Mesendoderm (in vitro differentiated cells): ENCODE data around the gene INPP5E.

Experiments used
- DNase-seq: peaks from one replicate; pipeline ENCODE4 v3.0.0; 2013
- H2AK5ac ChIP-seq: 2 replicates; pipeline ENCODE4 v1.6.1; 2013; ENCODE audit warnings: low read length, inconsistent platforms
- H2BK120ac ChIP-seq: 2 replicates; pipeline ENCODE4 v1.6.1; 2013; ENCODE audit warnings: low read depth, mild to moderate bottlenecking, low read length, moderate library complexity, mixed read lengths
- H2BK15ac ChIP-seq: replicated peaks from 2 replicates; pipeline ENCODE4 v1.6.1; 2013; ENCODE audit warnings: low read depth, mild to moderate bottlenecking, moderate library complexity
- H2BK5ac ChIP-seq: 2 replicates; pipeline ENCODE4 v1.6.1; 2013; ENCODE audit warnings: low read length, inconsistent platforms
- H3K18ac ChIP-seq: 2 replicates; pipeline ENCODE4 v1.6.1; 2013; ENCODE audit warnings: mild to moderate bottlenecking, low read length, mixed read lengths
- H3K23ac ChIP-seq: one replicate; pipeline ENCODE4 v1.6.1; 2013; ENCODE audit warnings: low read length
- H3K27ac ChIP-seq: 2 replicates; pipeline ENCODE4 v1.5.1; 2013; ENCODE audit warnings: low read depth, mild to moderate bottlenecking, inconsistent platforms, low read length, moderate library complexity
- H3K27me3 ChIP-seq: 2 replicates; pipeline ENCODE4 v1.6.1; 2013; ENCODE audit warnings: low read length, control low read depth, mild to moderate bottlenecking, inconsistent platforms; ENCODE audit not compliant: insufficient read depth, poor library complexity
- H3K36me3 ChIP-seq: 2 replicates; pipeline ENCODE4 v1.6.1; 2013; ENCODE audit warnings: low read length, inconsistent platforms; ENCODE audit not compliant: control insufficient read depth, insufficient read depth
- H3K4ac ChIP-seq: one replicate; pipeline ENCODE4 v1.6.1; 2013; ENCODE audit warnings: low read depth, mild to moderate bottlenecking, low read length, moderate library complexity
- H3K4me1 ChIP-seq: 2 replicates; pipeline ENCODE4 v1.6.1; 2013; ENCODE audit warnings: low read depth, low read length, inconsistent platforms; ENCODE audit not compliant: control insufficient read depth
- H3K4me2 ChIP-seq: 2 replicates; pipeline ENCODE4 v1.6.1; 2013; ENCODE audit warnings: low read length
- H3K4me3 ChIP-seq: 2 replicates; pipeline ENCODE4 v1.5.1; 2013; ENCODE audit warnings: mild to moderate bottlenecking, low read length
- H3K56ac ChIP-seq: one replicate; pipeline ENCODE4 v1.6.1; 2013; ENCODE audit warnings: low read length
- H3K79me1 ChIP-seq: 2 replicates; pipeline ENCODE4 v1.6.1; 2013; ENCODE audit warnings: low read length, inconsistent platforms
- H3K79me2 ChIP-seq: 2 replicates; pipeline ENCODE4 v1.6.1; 2013; ENCODE audit warnings: mild to moderate bottlenecking, low read length; ENCODE audit not compliant: control insufficient read depth, insufficient read depth
- H3K9ac ChIP-seq: 2 replicates; pipeline ENCODE4 v1.6.1; 2013; ENCODE audit warnings: low read length, inconsistent platforms
- H4K5ac ChIP-seq: one replicate; pipeline ENCODE4 v1.6.1; 2013; ENCODE audit warnings: low read length
- H4K8ac ChIP-seq: one replicate; pipeline ENCODE4 v1.6.1; 2013; ENCODE audit warnings: low read depth, mild to moderate bottlenecking, control low read depth, low read length, moderate library complexity
- WGBS: extraction: QIAGEN DNeasy Blood & Tissue Kit; methylation state at CpG from one replicate; pipeline ENCODE4 v1.1.7; 2013; ENCODE audit warnings: low lambda C conversion rate, missing lambda C conversion rate; ENCODE audit not compliant: insufficient coverage; ENCODE audit errors: extremely low coverage; 5-methylcytosine and 5-hydroxymethylcytosine counted together

The INPP5E gene

DNA sequence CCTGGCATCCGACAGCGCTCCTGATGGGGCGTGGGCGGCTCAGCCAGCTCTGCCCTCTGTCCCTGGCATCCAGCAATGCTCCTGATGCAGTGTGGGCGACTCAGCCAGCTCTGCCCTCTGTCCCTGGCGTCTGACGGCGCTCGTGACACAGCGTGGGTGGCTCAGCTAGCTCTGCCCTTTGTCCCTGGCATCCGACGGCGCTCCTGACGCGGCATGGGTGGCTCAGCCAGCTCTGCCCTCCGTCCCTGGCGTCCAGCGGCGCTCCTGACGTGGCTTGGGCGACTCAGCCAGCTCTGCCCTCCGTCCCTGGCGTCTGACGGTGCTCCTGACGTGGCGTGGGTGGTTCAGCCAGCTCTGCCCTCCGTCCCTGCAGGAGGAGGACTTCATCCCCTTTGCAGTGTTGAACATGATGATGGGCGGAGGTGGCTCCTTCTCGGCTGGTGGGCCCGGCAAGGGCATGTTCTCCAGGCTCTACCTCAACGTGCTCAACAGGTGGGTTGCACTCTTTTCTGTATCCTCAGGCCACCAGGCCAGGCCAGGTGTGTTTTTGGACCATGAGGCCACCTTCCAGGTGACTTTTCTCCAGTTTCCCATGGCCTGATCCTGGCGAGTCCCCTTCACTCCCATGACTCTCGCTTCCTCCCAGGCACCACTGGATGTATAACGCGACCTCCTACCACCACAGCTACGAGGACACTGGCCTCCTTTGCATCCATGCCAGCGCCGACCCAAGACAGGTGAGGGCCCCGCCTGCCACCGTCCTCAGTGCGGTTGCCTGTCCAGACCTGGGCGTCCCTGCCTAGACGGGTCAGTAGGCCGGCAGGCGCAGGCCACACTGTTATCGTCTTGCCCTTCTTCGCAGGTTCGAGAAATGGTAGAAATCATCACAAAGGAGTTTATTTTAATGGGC, 21.2 kb downstream of the INPP5E start:
- DNase-seq: no peak
- Histone ChIP-seq H4K5ac (no peak overlapping the region), H3K27me3 (no peaks in the 10 kb centered on the region), H3K23ac (no peak overlapping the region), H3K79me2 (peaks cover 4% of the 10 kb centered on the region), H3K18ac (no peak overlapping the region), H2BK15ac (no peak overlapping the region), H3K4me1 (no peaks in the 10 kb centered on the region), H3K36me3 (peaks cover 34% of the 10 kb centered on the region), H3K4ac (no peak overlapping the region), H3K79me1 (peaks cover 9% of the 10 kb centered on the region), H3K56ac (no peak overlapping the region), H3K4me3 (no peak overlapping the region), H2AK5ac (no peak overlapping the region), H2BK5ac (no peak overlapping the region), H3K9ac (no peak overlapping the region), H2BK120ac (no peak overlapping the region), H3K27ac (no peak overlapping the region), H4K8ac (no peak overlapping the region), H3K4me2 (no peak overlapping the region)
- no CpG with 5 or more reads among the region's 48 CpGs for WGBS

DNA sequence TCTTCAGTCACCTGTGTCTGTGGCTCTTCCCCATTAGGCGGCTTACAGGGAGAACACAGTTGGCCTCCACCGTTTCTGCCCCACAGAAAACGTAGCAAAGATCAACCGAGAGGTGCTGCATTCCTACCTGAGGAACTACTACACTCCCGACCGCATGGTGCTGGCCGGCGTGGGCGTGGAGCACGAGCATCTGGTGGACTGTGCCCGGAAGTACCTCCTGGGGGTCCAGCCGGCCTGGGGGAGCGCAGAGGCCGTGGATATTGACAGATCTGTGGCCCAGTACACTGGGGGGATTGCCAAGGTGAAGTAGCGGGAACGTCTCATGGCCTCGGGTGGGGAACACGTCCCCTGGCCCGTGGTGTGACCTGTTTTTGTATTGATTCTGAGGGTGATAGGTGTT, 22.7 kb downstream of the INPP5E start:
- no peak overlapping the region for H3K4me3 ChIP-seq
- no peak overlapping the region for H3K56ac ChIP-seq
- H2BK15ac ChIP-seq: no peak overlapping the region
- H2BK5ac ChIP-seq: no peak overlapping the region
- no peak overlapping the region for H2AK5ac ChIP-seq
- no peaks in the 10 kb centered on the region for H3K27me3 ChIP-seq
- no CpG with 5 or more reads among the region's 19 CpGs for WGBS
- no peak overlapping the region for H3K9ac ChIP-seq
- H3K23ac ChIP-seq: no peak overlapping the region
- H3K18ac ChIP-seq: no peak overlapping the region
- no peaks in the 10 kb centered on the region for H3K4me1 ChIP-seq
- DNase-seq: no peak
- no peak overlapping the region for H3K4ac ChIP-seq
- H3K36me3 ChIP-seq: peaks cover 31% of the 10 kb centered on the region
- H4K5ac ChIP-seq: no peak overlapping the region
- H3K79me2 ChIP-seq: peaks cover 14% of the 10 kb centered on the region
- H3K79me1 ChIP-seq: peaks cover 15% of the 10 kb centered on the region
- no peak overlapping the region for H2BK120ac ChIP-seq
- H4K8ac ChIP-seq: no peak overlapping the region
- H3K4me2 ChIP-seq: no peak overlapping the region
- H3K27ac ChIP-seq: no peak overlapping the region

GRCh38 chr9:136416427-136416826, 23.2 kb downstream of the INPP5E start:
- no peak overlapping the region for H3K56ac ChIP-seq
- no peaks in the 10 kb centered on the region for H3K27me3 ChIP-seq
- no peak overlapping the region for H3K23ac ChIP-seq
- H3K36me3 ChIP-seq: peaks cover 28% of the 10 kb centered on the region
- H3K79me1 ChIP-seq: peaks cover 19% of the 10 kb centered on the region
- H2BK120ac ChIP-seq: no peak overlapping the region
- H3K4me1 ChIP-seq: peaks cover 3% of the 10 kb centered on the region
- H3K4me3 ChIP-seq: no peak overlapping the region
- H3K18ac ChIP-seq: no peak overlapping the region
- H2AK5ac ChIP-seq: no peak overlapping the region
- peaks cover 19% of the 10 kb centered on the region for H3K79me2 ChIP-seq
- H2BK5ac ChIP-seq: no peak overlapping the region
- no peak overlapping the region for H3K4ac ChIP-seq
- no peak overlapping the region for H3K4me2 ChIP-seq
- no peak overlapping the region for H3K27ac ChIP-seq
- H2BK15ac ChIP-seq: no peak overlapping the region
- H4K5ac ChIP-seq: no peak overlapping the region
- no peak overlapping the region for H3K9ac ChIP-seq
- H4K8ac ChIP-seq: no peak overlapping the region
- no peak for DNase-seq
- no CpG with 5 or more reads among the region's 8 CpGs for WGBS

DNA sequence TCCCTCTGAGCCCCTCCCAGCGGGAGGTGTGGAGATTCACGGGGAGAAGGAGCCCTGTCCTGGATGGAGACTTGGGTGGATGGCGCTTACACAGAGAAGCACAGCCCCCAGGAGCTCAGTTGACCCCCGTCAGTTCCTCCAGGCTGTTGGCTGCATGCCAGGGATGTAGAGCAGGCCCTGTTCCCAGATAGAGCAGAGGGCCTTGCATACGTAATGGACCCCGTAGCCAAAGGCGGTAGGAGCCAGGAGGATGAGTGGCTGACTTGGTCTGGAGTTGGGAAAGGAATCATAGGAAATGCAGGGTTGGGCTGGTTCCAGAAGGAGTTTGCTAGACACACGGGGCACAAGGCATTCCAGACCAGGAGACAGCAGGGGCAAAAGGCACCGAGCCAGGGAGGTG, 26.7 kb downstream of the INPP5E start:
- Histone ChIP-seq H2BK120ac (no peak overlapping the region), H3K23ac (no peak overlapping the region), H3K56ac (no peak overlapping the region), H3K27ac (no peak overlapping the region), H2AK5ac (no peak overlapping the region), H3K4ac (no peak overlapping the region), H3K36me3 (peaks cover 21% of the 10 kb centered on the region), H3K9ac (no peak overlapping the region), H3K27me3 (no peaks in the 10 kb centered on the region), H4K5ac (no peak overlapping the region), H3K4me3 (no peak overlapping the region), H3K79me1 (peaks cover 30% of the 10 kb centered on the region), H3K18ac (no peak overlapping the region), H3K79me2 (peaks cover 42% of the 10 kb centered on the region), H2BK5ac (no peak overlapping the region), H2BK15ac (no peak overlapping the region), H3K4me2 (no peak overlapping the region), H4K8ac (no peak overlapping the region), H3K4me1 (peaks cover 5% of the 10 kb centered on the region)
- DNase-seq: no peak
- whole genome bisulfite sequencing: no CpG with 5 or more reads among the region's 9 CpGs

- Histone ChIP-seq H2AK5ac (no peak overlapping the region), H2BK15ac (no peak overlapping the region), H2BK5ac (no peak overlapping the region), H4K5ac (no peak overlapping the region), H3K27me3 (no peaks in the 10 kb centered on the region), H3K36me3 (peaks cover 15% of the 10 kb centered on the region), H3K79me1 (peaks cover 33% of the 10 kb centered on the region), H3K9ac (peak overlapping the region; percentile 85), H3K4me1 (peaks cover 5% of the 10 kb centered on the region), H3K4me2 (peak overlapping the region; percentile 45), H3K18ac (no peak overlapping the region), H3K23ac (no peak overlapping the region), H2BK120ac (no peak overlapping the region), H3K79me2 (peaks cover 42% of the 10 kb centered on the region), H3K4ac (no peak overlapping the region), H4K8ac (no peak overlapping the region), H3K27ac (no peak overlapping the region), H3K56ac (peak overlapping the region; percentile 92), H3K4me3 (peak overlapping the region; percentile 83)
- WGBS: no CpG with 5 or more reads among the region's 4 CpGs
- DNase-seq: no peak
Observed at GRCh38 chr9:136411378-136411777, 28.3 kb downstream of the INPP5E start.
